GM21528 (cell line): ENCODE data around the gene STAT1.

Source experiments
- ATAC-seq: cut with Tn5 transposase; IDR thresholded peaks from one replicate; pipeline ENCODE4 v1.9.1; 2021; ENCODE audit warnings: mild to moderate bottlenecking, moderate library complexity; ENCODE audit not compliant: unreplicated experiment, low FRiP score

STAT1 gene

DNA sequence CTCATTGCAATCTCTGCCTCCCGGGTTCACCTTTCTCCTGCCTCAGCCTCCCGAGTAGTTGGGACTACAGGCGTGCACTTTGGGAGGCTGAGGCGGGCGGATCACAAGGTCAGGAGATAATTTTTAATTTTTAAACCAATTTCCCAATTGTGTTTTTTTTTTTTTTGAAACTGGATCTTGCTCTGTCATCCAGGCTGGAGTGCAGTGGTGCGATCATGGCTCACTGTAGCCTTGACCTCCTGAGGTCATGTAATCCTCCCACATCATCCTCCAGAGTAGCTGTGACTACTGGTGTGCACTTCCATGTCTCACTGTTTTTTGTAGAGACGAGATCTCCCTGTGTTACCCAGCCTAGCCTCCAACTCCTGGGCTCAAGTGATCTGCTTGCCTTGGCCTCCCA lies 84.1 kb downstream of the STAT1 start:
- ATAC-seq = no peak

- no peak for ATAC-seq
Observed at GRCh38 chr2:190927301-190927700, 86.7 kb downstream of the STAT1 start.

DNA sequence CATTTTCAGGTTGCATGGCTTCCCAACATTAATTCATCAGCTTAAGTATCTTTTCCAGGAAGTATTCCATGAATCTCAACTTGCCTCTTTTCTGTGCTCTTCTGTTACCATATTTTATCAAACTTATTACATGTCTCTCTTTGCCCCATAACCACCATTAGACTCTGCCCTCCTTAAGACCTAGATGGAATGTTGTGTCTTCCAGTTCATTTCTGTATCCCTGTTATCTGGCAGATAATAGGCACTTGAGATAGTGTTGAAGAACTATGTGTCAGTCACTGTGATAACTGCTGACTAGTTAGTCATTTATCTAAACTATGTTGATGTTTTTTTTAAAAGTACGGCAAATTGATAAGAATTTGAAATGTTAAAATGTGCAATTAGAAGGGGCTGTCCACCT lies 91.6 kb downstream of the STAT1 start:
- ATAC-seq = no peak

DNA sequence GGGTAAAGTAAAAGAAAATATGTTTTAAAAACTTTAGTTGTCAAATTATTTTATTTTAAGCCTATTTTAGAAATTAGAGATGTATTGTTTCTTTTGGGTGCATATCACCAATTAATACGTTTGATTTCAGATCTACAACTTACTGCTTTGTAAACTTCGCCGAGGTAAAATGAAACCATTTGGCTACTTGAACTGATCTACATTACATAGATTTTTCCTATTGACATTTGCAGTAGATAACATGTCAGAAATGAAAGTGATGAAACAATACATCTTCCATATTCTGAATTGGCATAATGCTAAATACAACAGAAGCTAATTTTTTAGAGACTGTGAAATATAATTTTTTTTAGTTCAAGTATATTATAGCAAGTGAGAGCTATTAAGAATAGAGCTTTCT lies 93.9 kb downstream of the STAT1 start:
- no peak for ATAC-seq
